GM18873 (cell line): ENCODE measurements around the gene ADAMTSL4.
"Not testable (repeated sequence)": the region's sequence is repeated elsewhere in the genome, so short reads cannot be mapped to it uniquely, and the experiment has no call there.

Experiments used
- ATAC-seq: cut with Tn5 transposase; IDR thresholded peaks from one replicate; pipeline ENCODE4 v1.9.1; 2021; ENCODE audit warnings: mild to moderate bottlenecking, moderate library complexity, moderate number of reproducible peaks; ENCODE audit not compliant: unreplicated experiment, low FRiP score

The ADAMTSL4 gene

GRCh38 chr1:150579945-150580642 is 30.9 kb downstream of the ADAMTSL4 start:
- ATAC-seq, result peak; percentile 2

DNA sequence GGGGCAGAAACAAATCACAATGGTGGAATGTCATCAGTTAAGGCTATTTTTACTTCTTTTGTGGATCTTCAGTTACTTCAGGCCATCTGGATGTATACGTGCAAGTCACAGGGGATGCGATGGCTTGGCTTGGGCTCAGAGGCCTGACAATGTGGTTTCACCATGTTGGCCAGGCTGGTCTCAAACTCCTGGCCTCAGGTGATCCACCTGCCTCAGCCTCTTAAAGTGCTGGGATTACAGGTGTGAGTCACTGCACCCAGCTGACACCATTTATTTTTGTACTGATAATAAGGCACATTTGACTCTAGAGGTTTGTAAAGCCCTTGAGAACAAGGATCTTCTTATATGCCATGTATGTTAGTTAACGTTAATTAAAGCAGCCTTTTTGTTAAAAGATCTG is 31.8 kb downstream of the ADAMTSL4 start:
- ATAC-seq, result not testable (repeated sequence)

- not testable (repeated sequence) for ATAC-seq
These were observed 32.2 kb downstream of the ADAMTSL4 start for GRCh38 chr1:150581437-150581836.

- ATAC-seq, result not testable (repeated sequence)
These were observed 32.8 kb downstream of the ADAMTSL4 start for GRCh38 chr1:150581962-150582361.

DNA sequence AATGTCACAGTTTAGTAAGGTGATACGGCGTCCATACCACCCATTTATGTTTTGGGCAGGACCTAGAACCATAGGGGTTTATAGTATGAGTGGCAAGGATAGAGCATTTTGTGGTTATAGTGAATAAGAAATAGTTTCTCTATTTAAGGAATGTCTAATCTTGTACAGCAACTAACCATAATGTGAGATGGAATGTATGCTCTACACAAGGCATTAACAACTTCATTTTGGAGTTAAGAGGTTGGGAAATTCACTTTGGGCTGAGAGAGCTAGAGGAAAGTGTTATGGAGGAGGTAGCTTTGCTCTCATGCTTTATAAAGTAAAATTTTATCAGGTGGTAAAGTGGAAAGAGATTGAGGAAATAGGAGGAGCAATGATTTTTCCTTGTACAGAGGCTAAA is 33.2 kb downstream of the ADAMTSL4 start:
- ATAC-seq, result no peak

DNA sequence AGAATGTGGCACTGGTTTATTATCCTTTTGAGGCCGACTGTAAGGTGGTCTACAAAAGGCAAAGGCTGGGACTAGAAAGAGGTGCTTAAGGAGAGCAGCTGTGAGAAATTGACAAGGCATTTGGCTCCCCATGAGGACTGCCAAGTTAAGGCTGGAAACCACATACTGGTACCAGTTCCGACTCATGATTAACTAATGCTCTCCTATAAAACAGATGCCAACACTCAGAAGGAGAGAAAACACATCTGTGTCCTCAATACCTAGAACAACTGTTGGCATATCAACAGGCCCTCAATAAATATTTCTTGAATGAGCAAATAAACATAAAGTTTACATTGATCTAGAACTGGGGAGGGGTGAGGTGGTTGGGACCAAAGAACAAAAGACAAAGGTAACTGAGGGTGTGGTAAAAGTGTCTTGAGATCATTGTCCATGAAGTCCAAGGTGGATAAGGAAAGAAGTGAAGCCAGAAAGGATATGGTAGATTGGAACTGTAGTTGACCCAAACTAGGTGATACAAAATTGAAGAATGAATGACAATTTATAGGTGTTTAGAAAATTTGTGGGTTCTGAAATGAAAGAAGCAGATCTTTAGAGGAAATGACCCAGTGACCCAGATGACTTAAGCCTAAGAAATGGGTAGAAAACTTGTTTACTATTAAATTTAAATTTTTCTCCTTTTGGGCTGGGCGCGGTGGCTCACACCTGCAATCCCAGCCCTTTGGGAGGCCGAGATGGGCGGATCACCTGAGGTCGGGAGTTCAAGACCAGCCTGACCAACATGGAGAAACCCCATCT is 47.1 kb downstream of the ADAMTSL4 start:
- ATAC-seq, result no peak

GRCh38 chr1:150596976-150597375 is 47.8 kb downstream of the ADAMTSL4 start:
- ATAC-seq, result no peak

- ATAC-seq, result not testable (repeated sequence)
These were observed 49.1 kb downstream of the ADAMTSL4 start for GRCh38 chr1:150598346-150598745.

GRCh38 chr1:150601540-150601939 is 52.3 kb downstream of the ADAMTSL4 start:
- no peak for ATAC-seq

- ATAC-seq, result not testable (repeated sequence)
These were observed 53.2 kb downstream of the ADAMTSL4 start for GRCh38 chr1:150602372-150602771.

DNA sequence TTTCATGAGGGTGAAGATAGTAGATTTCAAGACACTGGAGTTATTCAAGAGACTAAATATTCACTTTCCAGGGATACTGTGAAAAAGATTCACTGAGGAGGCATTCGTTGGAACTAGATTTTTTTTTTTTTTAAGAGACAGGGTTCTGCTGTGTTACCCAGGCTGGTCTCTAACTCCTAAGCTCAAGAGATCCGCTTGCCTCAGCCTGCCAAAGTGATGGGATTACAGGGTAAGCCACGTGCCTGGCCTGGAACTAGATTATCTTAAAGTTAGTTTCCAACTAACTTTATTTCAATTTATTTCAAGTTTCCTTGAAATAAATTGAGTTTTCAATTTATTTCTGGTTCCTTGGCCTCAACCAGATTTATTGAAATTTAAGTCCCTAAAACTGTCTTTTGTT is 54.5 kb downstream of the ADAMTSL4 start:
- no peak for ATAC-seq

- ATAC-seq, result no peak
These were observed 55.0 kb downstream of the ADAMTSL4 start for GRCh38 chr1:150604226-150604588.

DNA sequence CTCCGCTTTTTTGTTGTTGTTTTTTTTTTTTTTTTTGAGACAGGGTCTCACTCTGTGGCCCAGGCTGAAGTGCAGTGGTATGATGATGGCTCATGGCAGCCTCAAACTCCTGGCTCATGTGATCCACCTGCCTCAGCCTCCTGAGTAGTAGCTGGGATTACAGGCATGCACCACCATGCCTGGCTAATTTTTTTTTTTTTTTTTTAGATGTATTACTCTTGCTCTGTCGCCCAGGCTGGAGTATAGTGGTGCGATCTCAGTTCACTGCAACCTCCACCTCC is 56.2 kb downstream of the ADAMTSL4 start:
- not testable (repeated sequence) for ATAC-seq

DNA sequence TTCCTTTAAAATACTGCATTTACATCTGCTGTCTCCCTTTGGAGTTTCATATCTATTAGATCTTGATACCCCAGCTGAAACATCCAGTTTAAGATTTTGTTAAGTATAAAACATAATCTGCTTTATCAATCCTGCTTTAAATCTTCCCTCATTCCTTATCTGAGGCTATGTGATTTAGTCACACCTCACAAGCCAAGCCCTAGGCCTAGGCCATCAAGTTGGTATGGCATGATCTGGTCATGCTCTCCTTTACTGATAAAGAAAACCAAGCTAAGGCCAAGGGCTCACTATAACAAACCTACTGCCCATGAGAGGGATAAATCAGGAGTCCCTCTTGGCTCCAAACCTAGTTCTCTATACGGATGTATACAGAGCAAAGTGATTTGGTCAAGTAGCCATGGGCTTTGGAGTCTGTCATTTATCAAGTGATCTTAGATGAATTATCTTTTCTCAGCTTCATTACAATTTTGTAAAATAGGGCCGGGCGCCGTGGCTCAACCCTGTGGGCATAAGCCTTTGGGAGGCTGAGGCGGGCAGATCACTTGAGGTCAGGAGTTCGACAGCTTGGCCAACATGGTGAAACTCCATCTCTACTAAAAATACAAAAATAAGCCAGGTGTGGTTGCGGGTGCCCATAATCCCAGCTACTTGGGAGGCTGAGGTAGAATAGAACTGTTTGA is 57.4 kb downstream of the ADAMTSL4 start:
- no peak for ATAC-seq

DNA sequence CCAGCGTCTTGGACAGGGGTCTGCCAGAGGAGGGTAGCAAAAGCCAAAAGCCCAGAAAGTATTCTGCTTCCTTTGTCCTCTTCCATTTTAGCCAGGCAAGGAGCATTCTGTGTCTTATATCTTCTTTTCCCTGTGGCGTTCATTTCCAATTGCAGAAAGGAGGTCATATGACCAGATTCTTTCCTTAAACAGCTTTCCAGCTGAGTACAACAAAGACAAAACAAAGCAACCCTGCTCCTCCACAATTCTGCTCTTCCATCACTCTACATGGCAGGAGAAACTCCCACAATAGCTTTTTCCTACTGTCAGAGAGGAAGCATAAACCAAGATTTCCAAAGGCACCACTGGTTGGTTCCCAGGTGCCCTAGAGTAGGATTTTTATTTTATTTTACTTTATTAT is 60.5 kb downstream of the ADAMTSL4 start:
- no peak for ATAC-seq
